Globus pallidus (tissue), 1 donor: Measurements from ENCODE around the gene MCCC1.
"Not testable (repeated sequence)": the region's sequence is repeated elsewhere in the genome, so short reads cannot be mapped to it uniquely, and the experiment has no call there.

Source experiments
- DNase-seq: peaks from one replicate; pipeline ENCODE4 v3.0.0-alpha.2; 2015; ENCODE audit warnings: low spot score

MCCC1 gene

GRCh38 chr3:183044547-183045229, 54.6 kb downstream of the MCCC1 start:
- DNase-seq = no peak

DNA sequence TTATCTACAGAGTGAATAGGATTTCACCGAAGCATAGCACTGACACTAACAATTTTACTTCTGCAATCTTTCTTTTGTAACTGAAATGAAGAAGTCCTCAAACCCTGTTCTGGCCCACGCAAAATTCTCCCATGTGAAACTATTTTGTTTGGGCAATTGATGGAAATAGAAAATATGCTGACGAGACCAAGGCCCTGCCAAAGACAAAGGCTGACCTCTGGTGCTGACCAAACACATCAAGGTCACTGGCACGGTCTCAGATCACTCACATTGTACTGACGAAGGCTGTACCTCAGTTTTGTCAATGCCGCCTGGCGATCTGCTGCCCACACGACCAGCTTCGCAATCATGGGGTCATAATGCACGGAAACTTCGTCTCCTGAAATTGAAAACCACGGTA, 60.5 kb downstream of the MCCC1 start:
- DNase-seq = no peak

GRCh38 chr3:183038221-183038620, 61.1 kb downstream of the MCCC1 start:
- DNase-seq = no peak

DNA sequence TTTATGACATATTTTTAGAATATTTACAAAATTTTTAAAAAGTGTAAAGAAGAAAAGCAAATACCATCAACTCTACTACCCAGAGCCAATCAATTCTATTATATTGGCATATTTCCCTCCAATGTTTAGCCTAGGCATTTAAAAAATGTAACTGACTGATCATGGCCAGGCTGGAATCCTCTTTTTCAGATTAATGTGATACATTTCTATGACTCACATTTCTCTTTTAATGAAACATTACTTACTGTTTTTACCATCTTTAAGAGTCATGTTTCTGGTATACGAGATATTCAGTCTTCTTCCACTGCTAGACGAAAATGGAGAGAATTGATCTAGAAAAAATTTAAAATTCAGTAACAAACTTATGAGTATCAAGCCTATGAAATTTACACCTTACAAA, 65.5 kb downstream of the MCCC1 start:
- no peak for DNase-seq

- no peak for DNase-seq
These were observed 66.3 kb downstream of the MCCC1 start for GRCh38 chr3:183032880-183033555.

DNA sequence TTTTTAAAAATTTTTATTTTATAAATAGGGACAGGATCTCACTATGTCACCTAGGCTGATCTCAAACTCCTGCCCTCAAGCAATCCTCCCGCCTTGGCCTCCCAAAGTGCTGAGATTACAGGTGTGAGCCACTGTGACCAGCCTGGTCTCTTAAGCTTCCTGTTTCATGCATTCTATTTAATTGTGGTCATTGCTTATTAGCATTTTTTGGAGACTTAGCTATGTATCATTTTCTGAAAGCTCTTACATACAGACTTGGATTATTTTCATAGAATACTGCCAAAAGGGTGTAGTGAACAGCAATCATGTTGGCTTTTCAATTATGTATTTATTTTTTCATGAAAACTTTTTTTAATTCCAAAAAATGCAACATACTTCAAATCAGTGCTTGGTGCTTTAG, 67.5 kb downstream of the MCCC1 start:
- no peak for DNase-seq

DNA sequence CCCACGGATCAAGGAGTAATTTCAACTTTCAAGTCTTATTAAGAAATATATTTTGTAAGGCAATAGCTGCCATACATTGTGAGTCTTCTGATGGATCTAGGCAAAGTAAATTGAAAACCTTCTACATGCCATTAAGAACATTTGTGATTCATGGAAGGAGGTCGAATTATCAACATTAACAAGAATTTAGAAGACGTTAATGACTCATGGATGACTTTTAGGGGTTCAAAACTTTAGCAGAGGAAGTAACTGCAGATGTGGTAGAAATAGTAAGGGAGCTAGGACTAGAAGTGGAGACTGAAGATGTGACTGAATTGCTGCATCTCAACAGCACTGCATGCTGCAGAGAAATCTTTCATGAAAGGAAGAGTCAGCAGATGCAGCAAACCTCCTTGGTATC, 70.9 kb downstream of the MCCC1 start:
- no peak for DNase-seq

DNA sequence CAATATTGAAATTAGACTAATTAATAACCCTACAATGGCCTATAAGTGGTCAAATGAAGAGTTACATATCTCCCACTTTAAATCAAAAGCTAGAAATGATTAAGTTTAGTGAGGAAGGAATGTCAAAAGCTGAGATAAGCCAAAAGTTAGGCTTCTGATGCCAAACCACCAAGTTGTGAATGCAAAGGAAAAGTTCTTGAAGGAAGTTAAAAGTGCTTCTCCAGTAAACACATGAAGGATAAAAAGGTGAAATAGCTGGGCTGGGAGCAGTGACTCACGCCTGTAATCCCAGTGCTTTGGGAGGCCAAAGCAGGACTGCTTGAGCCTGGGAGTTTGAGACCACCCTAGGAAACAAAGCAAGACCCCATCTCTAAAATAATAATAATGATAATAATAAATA, 72.0 kb downstream of the MCCC1 start:
- DNase-seq = no peak

DNA sequence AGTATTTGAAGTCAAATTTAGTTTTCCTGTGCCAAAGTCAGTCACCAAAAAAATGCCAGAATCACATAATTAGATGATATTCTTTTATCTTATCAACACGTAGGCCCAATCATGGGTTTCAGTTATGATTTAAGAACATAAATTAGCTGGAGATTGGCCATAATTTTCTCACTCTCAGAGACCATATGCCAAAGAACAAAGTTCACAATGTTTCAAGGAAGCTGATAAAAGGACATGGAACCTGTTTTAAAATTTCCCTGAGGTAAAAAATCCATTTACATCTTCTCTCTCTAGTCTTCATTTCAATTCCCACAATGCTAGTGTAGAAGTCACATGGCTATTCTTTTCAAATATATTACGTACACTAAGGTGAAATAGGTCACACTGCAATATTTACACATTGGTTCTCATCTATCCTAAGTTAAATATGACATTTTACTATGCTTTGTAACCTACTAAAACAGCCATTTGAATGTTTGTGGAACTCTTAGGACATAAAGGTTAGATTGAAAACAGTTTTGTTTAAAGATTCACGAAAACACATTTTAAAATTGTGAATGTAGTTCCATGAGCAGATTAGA, 76.3 kb downstream of the MCCC1 start:
- DNase-seq = no peak

DNA sequence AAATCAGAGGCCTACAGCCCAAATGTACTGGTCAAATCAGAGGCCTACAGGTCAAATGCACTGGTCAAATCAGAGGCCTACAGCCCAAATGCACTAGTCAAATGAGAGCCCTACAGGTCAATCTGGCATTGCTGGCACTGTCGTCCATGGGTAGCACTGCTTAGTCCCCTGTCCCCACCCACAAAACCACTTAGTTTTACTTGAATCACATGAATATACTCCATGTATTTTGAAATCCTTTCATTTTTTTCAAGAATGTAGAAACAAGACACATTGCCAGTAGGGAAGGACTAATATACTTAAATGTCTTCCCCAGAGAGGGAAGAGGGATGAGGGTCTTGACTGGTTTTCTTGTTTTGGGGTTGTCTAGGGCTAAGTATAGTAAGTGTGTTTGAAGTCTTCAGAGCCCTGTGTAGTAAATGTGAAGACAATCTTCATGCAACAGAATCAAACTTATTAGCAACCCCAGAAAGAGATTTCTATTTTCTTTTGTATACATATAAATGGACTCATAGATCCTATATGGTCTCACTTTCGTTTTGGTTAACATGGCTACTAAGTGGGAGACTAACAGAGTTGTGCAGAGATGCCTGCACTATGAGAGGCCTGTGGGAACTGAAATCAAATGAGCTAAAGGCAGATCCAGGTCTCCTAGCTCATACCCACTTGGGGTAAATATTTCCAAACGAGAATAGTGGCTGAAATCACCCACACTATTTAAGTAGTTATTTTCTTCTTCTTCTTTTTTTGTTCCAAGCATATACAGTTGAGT, 80.7 kb downstream of the MCCC1 start:
- no peak for DNase-seq

DNA sequence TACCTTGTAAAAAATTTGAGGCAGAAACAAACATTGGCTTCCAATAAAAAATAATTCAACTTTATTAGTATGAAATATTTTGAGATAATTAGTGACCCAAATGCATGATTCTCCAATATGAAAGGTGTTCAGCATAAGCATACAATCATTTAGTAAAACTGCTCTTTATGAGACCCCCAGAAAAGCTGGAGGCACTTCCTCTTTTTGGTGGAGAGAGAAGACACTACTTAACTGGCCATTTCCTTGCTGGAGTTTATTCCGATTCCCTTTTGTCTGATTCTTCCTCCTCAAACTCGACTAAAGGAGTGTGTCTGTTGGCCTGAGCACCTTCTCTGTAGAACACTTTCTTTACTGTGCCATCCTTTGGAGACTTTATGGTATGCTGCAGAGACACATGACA, 84.1 kb downstream of the MCCC1 start:
- DNase-seq = no peak

DNA sequence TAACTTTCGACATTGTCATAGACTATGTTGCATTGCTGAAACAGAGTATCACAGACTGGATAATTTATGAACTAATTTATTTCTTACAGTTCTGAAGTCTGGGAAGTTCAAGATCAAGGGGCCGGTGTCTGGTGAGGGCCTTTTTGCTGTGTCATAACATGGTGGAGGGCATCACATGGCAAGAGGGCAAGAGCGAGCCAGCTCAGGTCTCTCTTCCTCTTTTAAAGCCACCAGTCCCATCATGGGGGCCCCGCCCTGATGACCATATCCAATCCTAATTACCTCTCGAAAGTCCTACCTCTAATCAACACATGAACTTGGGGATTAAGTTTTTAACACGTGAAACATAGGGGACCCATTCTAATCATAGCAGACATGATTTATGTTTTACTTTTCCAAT, 85.4 kb downstream of the MCCC1 start:
- no peak for DNase-seq

DNA sequence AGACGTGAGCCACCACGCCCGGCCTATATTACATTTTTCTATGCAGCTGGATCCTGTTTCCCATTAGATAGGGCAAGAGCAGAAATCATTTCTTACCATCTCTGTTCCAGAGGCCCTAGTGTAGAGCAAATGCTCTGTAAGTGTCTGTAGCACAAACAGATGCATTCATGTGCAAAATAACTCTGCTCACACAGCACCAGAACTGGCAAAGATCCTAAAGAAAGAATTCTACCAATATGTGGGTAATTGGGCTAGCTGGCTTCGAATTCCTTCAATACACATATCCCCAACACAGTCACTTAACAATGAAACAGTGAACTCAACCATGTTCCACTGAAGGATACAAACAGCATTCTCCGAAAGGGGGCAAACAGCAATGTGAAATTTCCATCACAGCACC, 86.2 kb downstream of the MCCC1 start:
- DNase-seq = no peak

DNA sequence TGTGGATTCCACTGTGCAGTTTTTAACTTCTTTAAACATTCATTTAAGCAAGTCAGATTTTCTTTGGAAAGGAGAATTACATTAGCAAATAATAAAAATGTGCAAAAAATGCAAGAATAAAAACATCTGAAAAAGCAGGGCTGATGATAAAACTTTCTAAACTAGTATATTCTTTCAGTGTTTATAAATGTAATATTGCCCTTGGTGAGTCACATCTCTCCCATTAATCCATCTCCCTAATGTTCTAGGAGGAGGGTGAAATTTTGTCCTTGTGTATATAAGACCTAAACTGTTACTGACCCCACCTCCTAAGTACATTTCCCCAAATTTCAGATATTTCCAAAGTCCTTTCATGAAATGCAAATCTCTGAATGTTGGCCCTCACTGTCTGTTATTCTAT, 90.5 kb downstream of the MCCC1 start:
- no peak for DNase-seq

GRCh38 chr3:183008303-183008702, 91.0 kb downstream of the MCCC1 start:
- no peak for DNase-seq

DNA sequence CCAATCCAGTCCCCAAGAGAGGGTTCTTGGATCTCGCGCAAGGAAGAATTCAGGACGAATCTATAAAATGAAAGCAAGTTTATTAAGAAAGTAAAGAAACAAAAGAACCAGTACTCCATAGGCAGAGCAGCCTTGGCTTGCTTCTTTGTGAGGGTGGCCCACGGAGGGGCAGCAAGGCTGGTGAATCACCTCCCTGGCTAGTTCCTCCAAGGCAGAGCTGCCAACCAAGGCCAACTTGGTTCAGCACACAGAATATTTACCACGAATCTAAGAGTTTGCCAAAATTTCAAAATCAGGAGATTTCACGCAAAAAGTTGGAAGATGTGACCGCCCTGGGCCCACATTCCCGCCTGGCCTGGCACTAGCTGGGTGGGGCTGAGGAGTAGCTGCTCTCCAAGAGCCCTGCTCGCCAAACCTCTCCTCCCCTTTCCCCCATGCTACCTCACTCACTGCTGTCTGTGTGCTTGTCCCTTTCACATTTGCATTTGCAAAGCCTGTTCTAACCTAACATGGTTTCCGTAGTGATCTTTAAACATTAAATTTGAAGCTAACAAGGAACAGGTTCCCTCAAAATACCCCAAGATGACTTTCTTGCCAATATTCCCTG, 92.8 kb downstream of the MCCC1 start:
- DNase-seq = no peak

DNA sequence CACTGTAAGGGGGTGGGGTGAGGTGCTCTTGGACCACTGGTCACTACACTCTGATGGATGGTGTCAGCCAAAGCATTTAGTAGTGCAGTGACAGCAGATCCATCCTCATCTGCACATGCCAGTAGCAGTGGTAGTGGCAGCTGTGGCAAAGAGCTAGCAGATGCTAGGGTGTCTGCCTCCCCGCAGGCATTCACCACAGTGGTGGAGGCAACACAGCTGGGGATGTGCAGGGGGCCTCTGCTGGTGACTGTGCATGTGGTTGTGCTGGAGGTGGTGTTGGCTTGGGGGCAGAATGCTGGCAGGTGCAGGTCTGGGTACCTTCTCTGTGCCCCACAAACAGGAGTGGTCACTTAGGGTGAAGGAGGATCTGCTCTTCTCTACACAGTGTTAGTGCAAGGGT, 99.5 kb downstream of the MCCC1 start:
- DNase-seq = no peak

DNA sequence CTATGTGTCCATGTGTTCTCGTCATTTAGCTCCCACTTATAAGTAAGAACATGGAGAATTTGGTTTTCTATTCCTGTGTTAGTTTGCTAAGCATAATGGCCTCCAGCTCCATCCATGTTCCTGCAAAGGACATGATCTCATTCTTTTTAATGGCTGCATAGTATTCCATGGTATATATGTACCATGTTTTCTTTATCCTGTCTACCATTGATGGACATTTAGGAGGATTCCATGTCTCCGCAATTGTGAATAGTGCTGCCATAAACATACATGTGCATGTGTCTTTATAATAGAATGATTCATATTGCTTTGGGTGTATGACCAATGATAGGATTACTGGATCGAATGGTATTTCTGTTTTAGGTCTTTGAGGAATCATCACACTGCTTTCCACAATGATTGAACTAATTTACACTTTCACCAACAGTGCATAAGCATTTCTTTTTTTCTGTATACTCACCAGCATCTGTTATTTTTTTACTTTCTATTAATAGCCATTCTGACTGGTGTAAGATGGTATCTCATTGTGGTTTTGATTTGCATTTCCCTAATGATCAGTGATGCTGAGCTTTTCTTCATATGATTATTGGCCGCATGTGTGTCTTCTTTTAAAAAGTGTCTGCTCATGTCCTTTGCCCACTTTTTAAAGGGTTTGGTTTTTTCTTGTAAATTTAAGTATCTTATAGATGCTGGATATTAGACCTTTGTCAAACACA, 105.7 kb downstream of the MCCC1 start:
- DNase-seq = not testable (repeated sequence)

DNA sequence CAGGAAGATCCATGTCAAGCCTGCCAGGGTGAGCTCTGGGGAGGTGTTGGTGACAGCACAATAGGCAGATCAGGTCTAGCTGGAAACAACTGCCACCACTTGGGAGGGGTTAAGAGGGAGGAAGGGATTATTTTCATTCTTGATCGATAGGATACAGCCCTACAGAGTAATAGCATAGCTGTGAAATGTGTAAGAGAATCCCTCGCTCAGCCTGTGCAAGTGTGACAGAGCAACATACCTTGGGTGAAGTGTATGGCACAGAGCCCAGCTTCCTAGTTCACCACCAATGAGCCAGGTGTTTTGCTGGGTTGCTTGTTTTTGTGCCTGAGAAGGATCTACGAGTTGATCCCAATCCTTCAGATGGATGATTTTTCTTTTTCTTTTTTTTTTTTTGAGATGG, 109.7 kb downstream of the MCCC1 start:
- DNase-seq = no peak

DNA sequence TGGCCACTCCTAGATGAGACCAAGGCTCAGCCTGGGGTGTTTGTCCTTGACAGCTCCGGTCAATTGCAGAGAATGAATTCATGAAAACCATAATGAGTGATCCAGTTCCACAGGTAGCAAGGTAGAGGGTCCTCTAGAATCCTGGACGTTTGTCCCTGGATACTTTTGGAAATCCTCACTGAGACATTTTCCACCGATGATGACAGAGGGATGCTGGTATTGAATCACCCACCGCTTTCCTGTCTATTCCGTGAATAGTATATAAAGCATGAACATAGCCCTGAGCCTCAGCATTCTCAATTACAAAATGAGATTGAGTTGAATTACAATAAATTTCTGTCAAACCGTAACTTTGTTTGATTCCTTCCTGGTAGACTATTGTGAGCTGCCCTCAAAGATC, 113.3 kb downstream of the MCCC1 start:
- no peak for DNase-seq

GRCh38 chr3:182983876-182984275, 115.4 kb downstream of the MCCC1 start:
- no peak for DNase-seq

DNA sequence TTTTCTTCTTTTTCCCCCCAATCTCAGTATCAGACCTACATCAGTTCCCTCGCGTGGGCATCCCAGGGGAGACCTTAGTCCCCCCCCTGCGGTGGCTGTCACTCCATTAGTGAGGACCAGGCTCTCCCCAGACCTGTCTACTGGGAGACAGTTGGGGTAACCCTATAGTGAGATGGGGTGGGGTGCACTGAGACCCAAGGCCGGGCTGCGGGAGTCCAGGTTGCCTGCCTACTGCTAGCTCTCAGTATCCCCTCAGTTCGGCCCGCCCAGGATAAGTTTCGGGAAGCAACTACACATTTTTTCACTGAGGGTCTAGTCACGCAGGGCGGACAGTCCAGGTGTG, 118.3 kb downstream of the MCCC1 start:
- no peak for DNase-seq
